HG03196 (cell line): ENCODE data around the gene ITGAV.

Source experiments
- ATAC-seq: cut with Tn5 transposase; IDR thresholded peaks from one replicate; pipeline ENCODE4 v1.9.1; 2021; ENCODE audit not compliant: unreplicated experiment

Gene ITGAV

GRCh38 chr2:186573531-186573930 lies 16.3 kb upstream of the ITGAV start:
- no peak for ATAC-seq

- peak; percentile 84 for ATAC-seq
Measured at GRCh38 chr2:186575302-186575701, 14.6 kb upstream of the ITGAV start.

GRCh38 chr2:186575856-186576255 lies 14.0 kb upstream of the ITGAV start:
- ATAC-seq = no peak

- ATAC-seq = no peak
Measured at GRCh38 chr2:186576614-186577013, 13.2 kb upstream of the ITGAV start.

- ATAC-seq = no peak
Measured at GRCh38 chr2:186582698-186583097, 7.2 kb upstream of the ITGAV start.

GRCh38 chr2:186584053-186584452 lies 5.8 kb upstream of the ITGAV start:
- no peak for ATAC-seq

GRCh38 chr2:186588421-186588820 lies 1.4 kb upstream of the ITGAV start:
- ATAC-seq = no peak

GRCh38 chr2:186588940-186589611 lies 780 bp upstream of the ITGAV start:
- no peak for ATAC-seq

- no peak for ATAC-seq
Measured at GRCh38 chr2:186590350-186590758, 498 bp downstream of the ITGAV start.

GRCh38 chr2:186590759-186591505 lies 1.1 kb downstream of the ITGAV start:
- no peak for ATAC-seq

GRCh38 chr2:186591506-186591890 lies 1.6 kb downstream of the ITGAV start:
- ATAC-seq = no peak

- ATAC-seq = no peak
Measured at GRCh38 chr2:186592137-186592875, 2.5 kb downstream of the ITGAV start.

- no peak for ATAC-seq
Measured at GRCh38 chr2:186593523-186593922, 3.7 kb downstream of the ITGAV start.

- ATAC-seq = no peak
Measured at GRCh38 chr2:186594001-186594722, 4.3 kb downstream of the ITGAV start.

GRCh38 chr2:186595219-186595618 lies 5.4 kb downstream of the ITGAV start:
- no peak for ATAC-seq

GRCh38 chr2:186599186-186599778 lies 9.4 kb downstream of the ITGAV start:
- no peak for ATAC-seq

GRCh38 chr2:186603286-186603685 lies 13.4 kb downstream of the ITGAV start:
- ATAC-seq = no peak

GRCh38 chr2:186605041-186605440 lies 15.2 kb downstream of the ITGAV start:
- no peak for ATAC-seq

- no peak for ATAC-seq
Measured at GRCh38 chr2:186607660-186608324, 17.9 kb downstream of the ITGAV start.

GRCh38 chr2:186610785-186611184 lies 20.9 kb downstream of the ITGAV start:
- ATAC-seq = no peak
